DOHH2 (cell line): ENCODE measurements around the gene FAP.

Source experiments
- EZH2phosphoT487 ChIP-seq: fragments of 200-600 bp; sonication (generic); IDR thresholded peaks from 2 replicates; pipeline ENCODE4 v1.6.1; 2017; ENCODE audit warnings: borderline replicate concordance, mild to moderate bottlenecking, antibody characterized with exemption, low read length, moderate library complexity, mixed read lengths
- TF ChIP-seq, protein P1 (sequence below): fragments of 200-600 bp; sonication (generic); IDR thresholded peaks from one replicate; pipeline ENCODE4 v1.5.1; 2014; ENCODE audit warnings: antibody characterized with exemption, mild to moderate bottlenecking, low read depth, low read length; ENCODE audit not compliant: poor library complexity, severe bottlenecking

DNA sequence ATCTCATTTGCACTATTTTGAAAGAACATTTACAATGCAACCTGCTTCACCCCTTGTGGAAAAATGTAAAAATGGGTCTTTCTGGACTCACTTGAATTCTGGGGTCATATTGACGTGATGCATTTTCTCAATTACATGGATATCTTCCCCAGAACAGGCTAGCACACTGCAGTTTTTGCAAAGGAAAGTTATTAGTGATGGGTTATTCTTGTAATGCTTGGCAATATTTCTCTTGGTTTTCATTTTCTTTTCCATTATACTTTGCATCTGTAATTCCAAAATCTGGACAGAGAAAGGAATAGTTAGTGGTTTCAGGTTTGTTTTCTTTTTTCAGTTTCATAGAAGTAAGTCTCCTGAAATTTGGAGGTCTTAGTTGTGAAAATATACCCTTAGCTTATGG, 24.8 kb upstream of the FAP start:
- TF ChIP-seq, protein P1, sequence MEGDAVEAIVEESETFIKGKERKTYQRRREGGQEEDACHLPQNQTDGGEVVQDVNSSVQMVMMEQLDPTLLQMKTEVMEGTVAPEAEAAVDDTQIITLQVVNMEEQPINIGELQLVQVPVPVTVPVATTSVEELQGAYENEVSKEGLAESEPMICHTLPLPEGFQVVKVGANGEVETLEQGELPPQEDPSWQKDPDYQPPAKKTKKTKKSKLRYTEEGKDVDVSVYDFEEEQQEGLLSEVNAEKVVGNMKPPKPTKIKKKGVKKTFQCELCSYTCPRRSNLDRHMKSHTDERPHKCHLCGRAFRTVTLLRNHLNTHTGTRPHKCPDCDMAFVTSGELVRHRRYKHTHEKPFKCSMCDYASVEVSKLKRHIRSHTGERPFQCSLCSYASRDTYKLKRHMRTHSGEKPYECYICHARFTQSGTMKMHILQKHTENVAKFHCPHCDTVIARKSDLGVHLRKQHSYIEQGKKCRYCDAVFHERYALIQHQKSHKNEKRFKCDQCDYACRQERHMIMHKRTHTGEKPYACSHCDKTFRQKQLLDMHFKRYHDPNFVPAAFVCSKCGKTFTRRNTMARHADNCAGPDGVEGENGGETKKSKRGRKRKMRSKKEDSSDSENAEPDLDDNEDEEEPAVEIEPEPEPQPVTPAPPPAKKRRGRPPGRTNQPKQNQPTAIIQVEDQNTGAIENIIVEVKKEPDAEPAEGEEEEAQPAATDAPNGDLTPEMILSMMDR: no peak
- TF ChIP-seq EZH2phosphoT487: no peak
